Mononuclear cell (primary cell): ENCODE results near the gene UBE2S. TPM values are rescaled to one million over a fixed set of nuclear protein-coding genes. Genes with fewer than 3 reads are reported as not detected.
A peak's percentile ranks its signal among the peaks of the same experiment; 100 is the strongest.
"Not testable (repeated sequence)": the region's sequence is repeated elsewhere in the genome, so short reads cannot be mapped to it uniquely, and the experiment has no call there.

Source experiments
- H3K27me3 ChIP-seq: 2 replicates; pipeline ENCODE4 v1.6.0; 2011; ENCODE audit warnings: low read length, control low read depth; ENCODE audit not compliant: insufficient read depth
- H3K4me1 ChIP-seq: 2 replicates; pipeline ENCODE4 v1.5.1; 2011; ENCODE audit warnings: mild to moderate bottlenecking, low read length, control low read depth; ENCODE audit not compliant: insufficient read depth
- H3K4me3 ChIP-seq: 2 replicates; pipeline ENCODE4 v1.5.1; 2011; ENCODE audit warnings: mild to moderate bottlenecking, low read length, moderate library complexity
- H3K9me3 ChIP-seq: 2 replicates; pipeline ENCODE4 v1.5.1; 2011; ENCODE audit warnings: low read depth, mild to moderate bottlenecking, control low read depth, low read length
- total RNA-seq: library from RNA; depleted of rRNA; stranded (reverse); fragments of >200 nt; gene quantifications from one replicate; pipeline ENCODE4 v1.2.3, GENCODE V29; 2012

Gene UBE2S
- total RNA-seq, 1 donor = 20.7 TPM

- peaks cover 35% of the 10 kb centered on the region for H3K4me1 ChIP-seq
- not testable (repeated sequence) for H3K9me3 ChIP-seq, H3K4me3 ChIP-seq, H3K27me3 ChIP-seq
These were observed 6.2 kb downstream of the UBE2S start for GRCh38 chr19:55401390-55401789.

- Histone ChIP-seq H3K27me3 (no peaks in the 10 kb centered on the region), H3K9me3 (no peaks in the 10 kb centered on the region), H3K4me3 (no peak overlapping the region), H3K4me1 (peaks cover 26% of the 10 kb centered on the region)
These were observed 7.1 kb downstream of the UBE2S start for GRCh38 chr19:55400281-55401087.

- H3K9me3 ChIP-seq = no peaks in the 10 kb centered on the region
- H3K4me1 ChIP-seq = peaks cover 23% of the 10 kb centered on the region
- H3K4me3 ChIP-seq = no peak overlapping the region
- H3K27me3 ChIP-seq = no peaks in the 10 kb centered on the region
These were observed 9.2 kb downstream of the UBE2S start for GRCh38 chr19:55398200-55398925.

GRCh38 chr19:55392820-55393761 is 14.5 kb downstream of the UBE2S start:
- H3K4me1 ChIP-seq = peaks cover 27% of the 10 kb centered on the region
- H3K9me3 ChIP-seq = no peaks in the 10 kb centered on the region
- H3K27me3 ChIP-seq = no peaks in the 10 kb centered on the region

GRCh38 chr19:55391702-55392615 is 15.6 kb downstream of the UBE2S start:
- Histone ChIP-seq H3K9me3 (no peaks in the 10 kb centered on the region), H3K4me1 (peaks cover 35% of the 10 kb centered on the region), H3K27me3 (no peaks in the 10 kb centered on the region), H3K4me3 (no peak overlapping the region)

More at GRCh38 chr19:55392820-55393761, 14.5 kb downstream of the UBE2S start:
- no peak overlapping the region for H3K4me3 ChIP-seq

- H3K9me3 ChIP-seq = no peaks in the 10 kb centered on the region
- peaks cover 40% of the 10 kb centered on the region for H3K4me1 ChIP-seq
- no peak overlapping the region for H3K4me3 ChIP-seq
- H3K27me3 ChIP-seq = no peaks in the 10 kb centered on the region
These were observed 16.4 kb downstream of the UBE2S start for GRCh38 chr19:55391191-55391670.

GRCh38 chr19:55390461-55390880 is 17.1 kb downstream of the UBE2S start:
- Histone ChIP-seq H3K4me1 (peaks cover 40% of the 10 kb centered on the region), H3K9me3 (no peaks in the 10 kb centered on the region), H3K27me3 (no peaks in the 10 kb centered on the region), H3K4me3 (no peak overlapping the region)

- Histone ChIP-seq H3K9me3 (no peaks in the 10 kb centered on the region), H3K4me1 (peaks cover 46% of the 10 kb centered on the region), H3K27me3 (no peaks in the 10 kb centered on the region), H3K4me3 (no peak overlapping the region)
These were observed 17.9 kb downstream of the UBE2S start for GRCh38 chr19:55389386-55390317.

- no peak overlapping the region for H3K4me3 ChIP-seq
- peaks cover 57% of the 10 kb centered on the region for H3K4me1 ChIP-seq
- H3K27me3 ChIP-seq = no peaks in the 10 kb centered on the region
- H3K9me3 ChIP-seq = no peaks in the 10 kb centered on the region
These were observed 19.7 kb downstream of the UBE2S start for GRCh38 chr19:55387736-55388497.

- Histone ChIP-seq H3K4me1 (peaks cover 60% of the 10 kb centered on the region), H3K27me3 (no peaks in the 10 kb centered on the region), H3K4me3 (peak overlapping the region; percentile 97), H3K9me3 (no peaks in the 10 kb centered on the region)
These were observed 21.1 kb downstream of the UBE2S start for GRCh38 chr19:55386493-55386971.

- Histone ChIP-seq H3K27me3 (no peaks in the 10 kb centered on the region), H3K4me3 (peak within 1 kb of the TSS; percentile 97), H3K9me3 (no peaks in the 10 kb centered on the region), H3K4me1 (peaks cover 56% of the 10 kb centered on the region)
These were observed 21.7 kb downstream of the UBE2S start, which contains the start of gene RPL28 for GRCh38 chr19:55385724-55386492. TSS of gene RPL28 (plus strand) at chr19:55385932. CDS start at chr19:55386358, 426 bp downstream.
